SK-N-SH treated with all-trans-retinoic acid at 6 μM for 48 hours (cell line): ENCODE data around the gene CBARP.

Experiments
- ATAC-seq: fragments of 200-7000 bp; cut with Tn5 transposase; 3 replicates; pipeline ENCODE4 v1.9.1; 2020; ENCODE audit warnings: mild to moderate bottlenecking, moderate library complexity
- ARNTL ChIP-seq: fragments of 450-650 bp; formaldehyde crosslinking; IDR thresholded peaks from 2 replicates; pipeline ENCODE4 v1.5.0; 2020; ENCODE audit warnings: low read depth, mild to moderate bottlenecking, moderate library complexity, borderline replicate concordance
- BACH2 ChIP-seq: fragments of 250-450 bp; sonication (Bioruptor Pico); IDR thresholded peaks from 2 replicates; pipeline ENCODE4 v1.9.0; 2021; ENCODE audit warnings: mild to moderate bottlenecking, borderline replicate concordance
- CSDC2 ChIP-seq: fragments of 250-450 bp; sonication (Bioruptor Pico); IDR thresholded peaks from 2 replicates; pipeline ENCODE4 v1.5.0; 2020; ENCODE audit warnings: mild to moderate bottlenecking, moderate library complexity
- ESRRG ChIP-seq: fragments of 250-450 bp; sonication (Bioruptor Pico); IDR thresholded peaks from 2 replicates; pipeline ENCODE4 v1.6.1; 2021; ENCODE audit warnings: mild to moderate bottlenecking
- GLIS3 ChIP-seq: fragments of 250-450 bp; sonication (Bioruptor Pico); IDR thresholded peaks from 2 replicates; pipeline ENCODE4 v1.5.0; 2020; ENCODE audit warnings: mild to moderate bottlenecking, moderate library complexity
- OSR1 ChIP-seq: fragments of 250-450 bp; sonication (Bioruptor Pico); IDR thresholded peaks from 2 replicates; pipeline ENCODE4 v1.8.0; 2022; ENCODE audit warnings: moderate library complexity, mild to moderate bottlenecking, inconsistent platforms
- PPARA ChIP-seq: fragments of 250-450 bp; sonication (Bioruptor Pico); IDR thresholded peaks from 2 replicates; pipeline ENCODE4 v1.5.0; 2020; ENCODE audit warnings: mild to moderate bottlenecking, borderline replicate concordance
- RARB ChIP-seq: fragments of 250-450 bp; sonication (Bioruptor Pico); IDR thresholded peaks from 2 replicates; pipeline ENCODE4 v1.8.0; 2021; ENCODE audit warnings: mild to moderate bottlenecking, moderate library complexity
- SNAI2 ChIP-seq: fragments of 250-450 bp; sonication (Bioruptor Pico); IDR thresholded peaks from 2 replicates; pipeline ENCODE4 v1.5.0; 2020; ENCODE audit warnings: mild to moderate bottlenecking, moderate library complexity
- TCF4 ChIP-seq: fragments of 250-450 bp; sonication (Bioruptor Pico); IDR thresholded peaks from 2 replicates; pipeline ENCODE4 v1.8.0; 2021; ENCODE audit warnings: mild to moderate bottlenecking, moderate library complexity, borderline replicate concordance
- TOX ChIP-seq: fragments of 250-450 bp; sonication (Bioruptor Pico); IDR thresholded peaks from 2 replicates; pipeline ENCODE4 v1.8.0; 2021; ENCODE audit warnings: mild to moderate bottlenecking, moderate library complexity, borderline replicate concordance
- ZFP30 ChIP-seq: fragments of 450-650 bp; formaldehyde crosslinking; IDR thresholded peaks from 2 replicates; pipeline ENCODE4 v1.5.0; 2022; ENCODE audit warnings: mild to moderate bottlenecking, moderate library complexity
- ZNF70 ChIP-seq: fragments of 450-650 bp; formaldehyde crosslinking; IDR thresholded peaks from 2 replicates; pipeline ENCODE4 v1.5.0; 2020; ENCODE audit warnings: mild to moderate bottlenecking, moderate library complexity
- ZNF8 ChIP-seq: fragments of 450-650 bp; formaldehyde crosslinking; IDR thresholded peaks from 2 replicates; pipeline ENCODE4 v1.5.0; 2020; ENCODE audit warnings: mild to moderate bottlenecking, moderate library complexity
- TF ChIP-seq, protein P1 (sequence below): fragments of 250-450 bp; sonication (Bioruptor Pico); IDR thresholded peaks from 2 replicates; pipeline ENCODE4 v1.5.0; 2020; ENCODE audit warnings: mild to moderate bottlenecking, moderate library complexity
- TF ChIP-seq, protein P2 (sequence below): fragments of 250-450 bp; sonication (Bioruptor Pico); IDR thresholded peaks from 2 replicates; pipeline ENCODE4 v1.5.1; 2020; ENCODE audit warnings: low read depth, mild to moderate bottlenecking, moderate library complexity
- TF ChIP-seq, protein P3 (sequence below): fragments of 250-450 bp; sonication (Bioruptor Pico); IDR thresholded peaks from 2 replicates; pipeline ENCODE4 v1.8.0; 2020; ENCODE audit warnings: mild to moderate bottlenecking, moderate library complexity, borderline replicate concordance
- TF ChIP-seq, protein P4 (sequence below): fragments of 250-450 bp; sonication (Bioruptor Pico); IDR thresholded peaks from 2 replicates; pipeline ENCODE4 v1.8.0; 2021; ENCODE audit warnings: low read depth, mild to moderate bottlenecking, moderate library complexity, borderline replicate concordance

CBARP gene

DNA sequence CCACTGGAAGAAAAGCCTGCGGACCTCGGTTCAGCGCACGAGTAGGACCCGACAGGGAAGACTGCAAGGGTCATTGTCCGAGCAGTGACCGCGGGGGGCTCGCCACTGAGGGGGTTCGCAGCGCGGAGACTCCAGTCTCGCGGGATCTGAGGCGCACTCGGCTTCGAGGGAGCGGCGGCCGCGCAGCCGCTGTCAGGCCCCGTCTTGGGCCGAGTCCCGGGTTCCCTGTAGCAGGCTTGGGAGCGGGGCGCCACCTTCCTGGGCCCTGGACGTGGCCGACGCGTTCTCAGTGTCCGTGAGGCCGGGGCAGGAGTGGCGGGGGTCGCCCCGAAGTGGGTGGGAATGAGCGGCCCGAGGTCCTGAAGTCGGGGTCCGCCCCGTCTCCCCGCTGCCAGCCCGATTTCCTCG lies 37.1 kb upstream of the CBARP start:
- TF ChIP-seq GLIS3 (CRISPR knock-in tag) (no peak), OSR1 (CRISPR knock-in tag) (no peak), ESRRG (CRISPR knock-in tag) (no peak), BACH2 (no peak), ZNF70 (CRISPR knock-in tag) (no peak)
- TF ChIP-seq, protein P1, sequence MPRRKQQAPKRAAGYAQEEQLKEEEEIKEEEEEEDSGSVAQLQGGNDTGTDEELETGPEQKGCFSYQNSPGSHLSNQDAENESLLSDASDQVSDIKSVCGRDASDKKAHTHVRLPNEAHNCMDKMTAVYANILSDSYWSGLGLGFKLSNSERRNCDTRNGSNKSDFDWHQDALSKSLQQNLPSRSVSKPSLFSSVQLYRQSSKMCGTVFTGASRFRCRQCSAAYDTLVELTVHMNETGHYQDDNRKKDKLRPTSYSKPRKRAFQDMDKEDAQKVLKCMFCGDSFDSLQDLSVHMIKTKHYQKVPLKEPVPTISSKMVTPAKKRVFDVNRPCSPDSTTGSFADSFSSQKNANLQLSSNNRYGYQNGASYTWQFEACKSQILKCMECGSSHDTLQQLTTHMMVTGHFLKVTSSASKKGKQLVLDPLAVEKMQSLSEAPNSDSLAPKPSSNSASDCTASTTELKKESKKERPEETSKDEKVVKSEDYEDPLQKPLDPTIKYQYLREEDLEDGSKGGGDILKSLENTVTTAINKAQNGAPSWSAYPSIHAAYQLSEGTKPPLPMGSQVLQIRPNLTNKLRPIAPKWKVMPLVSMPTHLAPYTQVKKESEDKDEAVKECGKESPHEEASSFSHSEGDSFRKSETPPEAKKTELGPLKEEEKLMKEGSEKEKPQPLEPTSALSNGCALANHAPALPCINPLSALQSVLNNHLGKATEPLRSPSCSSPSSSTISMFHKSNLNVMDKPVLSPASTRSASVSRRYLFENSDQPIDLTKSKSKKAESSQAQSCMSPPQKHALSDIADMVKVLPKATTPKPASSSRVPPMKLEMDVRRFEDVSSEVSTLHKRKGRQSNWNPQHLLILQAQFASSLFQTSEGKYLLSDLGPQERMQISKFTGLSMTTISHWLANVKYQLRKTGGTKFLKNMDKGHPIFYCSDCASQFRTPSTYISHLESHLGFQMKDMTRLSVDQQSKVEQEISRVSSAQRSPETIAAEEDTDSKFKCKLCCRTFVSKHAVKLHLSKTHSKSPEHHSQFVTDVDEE (CRISPR knock-in tag), result no peak
- TF ChIP-seq, protein P2, sequence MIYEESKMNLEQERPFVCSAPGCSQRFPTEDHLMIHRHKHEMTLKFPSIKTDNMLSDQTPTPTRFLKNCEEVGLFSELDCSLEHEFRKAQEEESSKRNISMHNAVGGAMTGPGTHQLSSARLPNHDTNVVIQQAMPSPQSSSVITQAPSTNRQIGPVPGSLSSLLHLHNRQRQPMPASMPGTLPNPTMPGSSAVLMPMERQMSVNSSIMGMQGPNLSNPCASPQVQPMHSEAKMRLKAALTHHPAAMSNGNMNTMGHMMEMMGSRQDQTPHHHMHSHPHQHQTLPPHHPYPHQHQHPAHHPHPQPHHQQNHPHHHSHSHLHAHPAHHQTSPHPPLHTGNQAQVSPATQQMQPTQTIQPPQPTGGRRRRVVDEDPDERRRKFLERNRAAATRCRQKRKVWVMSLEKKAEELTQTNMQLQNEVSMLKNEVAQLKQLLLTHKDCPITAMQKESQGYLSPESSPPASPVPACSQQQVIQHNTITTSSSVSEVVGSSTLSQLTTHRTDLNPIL (CRISPR knock-in tag), result no peak
- peak; percentile 17 for ATAC-seq

DNA sequence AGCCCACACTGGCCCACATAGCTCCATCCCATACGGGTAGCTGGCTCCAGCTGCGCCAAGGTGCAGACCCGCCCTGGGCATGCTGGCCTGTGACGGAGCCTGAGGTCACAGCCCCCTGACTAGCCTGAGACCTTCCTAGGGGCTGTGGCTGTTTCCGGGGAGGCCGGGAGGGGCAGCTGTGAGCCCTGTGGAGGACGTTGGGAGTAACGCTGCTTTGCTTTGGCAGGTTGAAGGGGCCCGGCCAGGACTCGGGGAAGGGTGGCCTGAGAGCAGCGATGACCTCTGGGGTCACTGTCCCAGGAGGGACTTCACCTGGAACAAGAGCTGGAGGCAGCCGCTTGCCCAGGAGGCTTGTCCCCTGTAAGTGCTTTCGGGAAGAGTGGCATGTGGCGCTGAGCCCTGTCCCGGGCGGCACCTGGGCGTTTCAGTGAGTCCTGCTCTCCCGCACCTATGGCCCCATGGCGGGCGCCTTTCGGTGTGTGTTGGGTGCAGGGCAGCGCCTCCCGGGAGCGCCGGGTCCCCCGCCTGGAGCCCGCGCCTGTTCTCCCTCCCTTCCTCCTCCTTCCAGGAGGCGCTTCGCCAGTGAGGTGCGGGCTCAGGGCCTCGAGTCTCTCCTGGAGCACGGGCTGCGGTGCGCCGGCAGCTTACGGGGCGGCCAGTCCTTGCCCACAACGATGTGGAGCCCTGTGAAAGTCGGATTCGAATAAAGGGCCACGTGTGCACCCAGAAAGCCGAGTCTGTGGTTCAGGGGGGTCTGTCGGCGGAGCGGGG lies 36.5 kb upstream of the CBARP start:
- TF ChIP-seq ARNTL (CRISPR knock-in tag) (no peak), RARB (CRISPR knock-in tag) (no peak), ESRRG (CRISPR knock-in tag) (no peak), TCF4 (CRISPR knock-in tag) (no peak), SNAI2 (CRISPR knock-in tag) (no peak), ZFP30 (CRISPR knock-in tag) (no peak)
- TF ChIP-seq, protein P3, sequence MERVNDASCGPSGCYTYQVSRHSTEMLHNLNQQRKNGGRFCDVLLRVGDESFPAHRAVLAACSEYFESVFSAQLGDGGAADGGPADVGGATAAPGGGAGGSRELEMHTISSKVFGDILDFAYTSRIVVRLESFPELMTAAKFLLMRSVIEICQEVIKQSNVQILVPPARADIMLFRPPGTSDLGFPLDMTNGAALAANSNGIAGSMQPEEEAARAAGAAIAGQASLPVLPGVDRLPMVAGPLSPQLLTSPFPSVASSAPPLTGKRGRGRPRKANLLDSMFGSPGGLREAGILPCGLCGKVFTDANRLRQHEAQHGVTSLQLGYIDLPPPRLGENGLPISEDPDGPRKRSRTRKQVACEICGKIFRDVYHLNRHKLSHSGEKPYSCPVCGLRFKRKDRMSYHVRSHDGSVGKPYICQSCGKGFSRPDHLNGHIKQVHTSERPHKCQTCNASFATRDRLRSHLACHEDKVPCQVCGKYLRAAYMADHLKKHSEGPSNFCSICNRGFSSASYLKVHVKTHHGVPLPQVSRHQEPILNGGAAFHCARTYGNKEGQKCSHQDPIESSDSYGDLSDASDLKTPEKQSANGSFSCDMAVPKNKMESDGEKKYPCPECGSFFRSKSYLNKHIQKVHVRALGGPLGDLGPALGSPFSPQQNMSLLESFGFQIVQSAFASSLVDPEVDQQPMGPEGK (CRISPR knock-in tag), result no peak
- TF ChIP-seq, all 23 proteins: peak for 0
- no peak for ATAC-seq

DNA sequence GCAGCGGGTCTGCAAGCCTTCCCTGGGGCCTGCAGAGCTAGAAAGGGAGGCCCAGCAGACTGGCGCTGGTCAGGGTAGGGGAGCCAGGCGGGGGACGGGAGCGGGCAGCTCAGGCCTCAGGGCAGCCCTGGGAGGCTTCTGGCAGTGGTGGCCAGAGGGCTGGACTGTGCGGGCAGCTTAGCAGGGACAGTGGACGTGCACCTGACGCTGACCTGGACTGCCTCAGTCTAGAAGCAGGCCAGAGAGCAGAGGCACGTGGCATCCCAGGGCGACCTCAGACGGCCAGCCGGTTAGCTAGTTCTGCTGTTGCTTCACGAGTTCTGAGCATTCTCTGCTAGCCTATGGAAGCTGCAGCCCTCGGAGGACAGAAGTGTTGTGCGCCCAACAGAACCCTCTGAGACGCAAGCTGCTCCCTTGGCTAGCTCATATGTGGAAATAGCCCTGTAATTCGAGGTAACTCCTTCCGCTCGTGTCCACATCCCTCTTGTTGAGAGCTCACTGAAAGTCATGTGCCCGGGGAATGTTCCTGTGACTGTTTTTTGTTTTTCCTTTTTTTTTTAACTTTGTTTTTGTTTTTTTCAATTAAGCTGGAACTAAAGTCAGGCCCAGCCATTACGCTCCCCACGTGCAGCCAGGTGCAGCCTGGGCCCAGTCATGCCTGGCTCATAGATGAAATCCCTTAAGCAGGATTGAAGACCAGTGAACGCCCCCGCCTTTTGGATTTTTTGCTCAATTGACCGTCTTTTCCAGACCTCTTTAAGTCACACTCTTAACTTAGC lies 35.6 kb upstream of the CBARP start:
- no peak for ATAC-seq
- no peak for TF ChIP-seq RARB (CRISPR knock-in tag)

DNA sequence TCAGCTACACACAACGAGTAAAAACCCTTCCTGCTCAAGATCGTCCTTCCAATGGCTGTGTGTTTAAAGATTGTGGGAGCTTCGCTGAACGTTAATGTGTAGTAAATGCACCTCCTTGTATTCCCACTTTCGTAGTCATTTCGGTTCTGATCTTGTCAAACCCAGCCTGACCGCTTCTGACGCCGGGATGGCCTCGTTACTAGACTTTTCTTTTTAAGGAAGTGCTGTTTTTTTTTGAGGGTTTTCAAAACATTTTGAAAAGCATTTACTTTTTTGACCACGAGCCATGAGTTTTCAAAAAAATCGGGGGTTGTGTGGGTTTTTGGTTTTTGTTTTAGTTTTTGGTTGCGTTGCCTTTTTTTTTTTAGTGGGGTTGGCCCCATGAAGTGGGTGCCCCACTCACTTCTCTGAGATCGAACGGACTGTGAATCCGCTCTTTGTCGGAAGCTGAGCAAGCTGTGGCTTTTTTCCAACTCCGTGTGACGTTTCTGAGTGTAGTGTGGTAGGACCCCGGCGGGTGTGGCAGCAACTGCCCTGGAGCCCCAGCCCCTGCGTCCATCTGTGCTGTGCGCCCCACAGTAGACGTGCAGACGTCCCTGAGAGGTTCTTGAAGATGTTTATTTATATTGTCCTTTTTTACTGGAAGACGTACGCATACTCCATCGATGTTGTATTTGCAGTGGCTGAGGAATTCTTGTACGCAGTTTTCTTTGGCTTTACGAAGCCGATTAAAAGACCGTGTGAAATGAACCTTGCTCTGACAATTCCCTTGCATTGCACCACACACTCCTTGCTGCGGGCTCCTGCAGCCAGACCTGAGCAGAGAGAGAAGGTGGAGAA lies 34.8 kb upstream of the CBARP start:
- no peak for ATAC-seq
- TF ChIP-seq ESRRG (CRISPR knock-in tag) (no peak), ARNTL (CRISPR knock-in tag) (no peak), CSDC2 (no peak), ZNF8 (CRISPR knock-in tag) (no peak), TCF4 (CRISPR knock-in tag) (no peak), GLIS3 (CRISPR knock-in tag) (no peak), TOX (no peak), PPARA (CRISPR knock-in tag) (no peak), SNAI2 (CRISPR knock-in tag) (no peak)
- TF ChIP-seq, protein P3 (CRISPR knock-in tag), result no peak
- TF ChIP-seq, protein P4, sequence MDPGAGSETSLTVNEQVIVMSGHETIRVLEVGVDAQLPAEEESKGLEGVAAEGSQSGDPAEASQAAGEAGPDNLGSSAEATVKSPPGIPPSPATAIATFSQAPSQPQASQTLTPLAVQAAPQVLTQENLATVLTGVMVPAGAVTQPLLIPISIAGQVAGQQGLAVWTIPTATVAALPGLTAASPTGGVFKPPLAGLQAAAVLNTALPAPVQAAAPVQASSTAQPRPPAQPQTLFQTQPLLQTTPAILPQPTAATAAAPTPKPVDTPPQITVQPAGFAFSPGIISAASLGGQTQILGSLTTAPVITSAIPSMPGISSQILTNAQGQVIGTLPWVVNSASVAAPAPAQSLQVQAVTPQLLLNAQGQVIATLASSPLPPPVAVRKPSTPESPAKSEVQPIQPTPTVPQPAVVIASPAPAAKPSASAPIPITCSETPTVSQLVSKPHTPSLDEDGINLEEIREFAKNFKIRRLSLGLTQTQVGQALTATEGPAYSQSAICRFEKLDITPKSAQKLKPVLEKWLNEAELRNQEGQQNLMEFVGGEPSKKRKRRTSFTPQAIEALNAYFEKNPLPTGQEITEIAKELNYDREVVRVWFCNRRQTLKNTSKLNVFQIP (CRISPR knock-in tag), result no peak
- TF ChIP-seq, protein P1 (CRISPR knock-in tag), result no peak
